CD4-positive, alpha-beta T cell treated with Interleukin-12 subunit alpha and Interleukin-12 subunit beta, for 1 hour (primary cell): ENCODE results near the gene FARS2.
A peak's percentile ranks its signal among the peaks of the same experiment; 100 is the strongest.

Source experiments
- DNase-seq: peaks from one replicate; pipeline ENCODE4 v3.0.0-alpha.2; 2020

FARS2 gene

DNA sequence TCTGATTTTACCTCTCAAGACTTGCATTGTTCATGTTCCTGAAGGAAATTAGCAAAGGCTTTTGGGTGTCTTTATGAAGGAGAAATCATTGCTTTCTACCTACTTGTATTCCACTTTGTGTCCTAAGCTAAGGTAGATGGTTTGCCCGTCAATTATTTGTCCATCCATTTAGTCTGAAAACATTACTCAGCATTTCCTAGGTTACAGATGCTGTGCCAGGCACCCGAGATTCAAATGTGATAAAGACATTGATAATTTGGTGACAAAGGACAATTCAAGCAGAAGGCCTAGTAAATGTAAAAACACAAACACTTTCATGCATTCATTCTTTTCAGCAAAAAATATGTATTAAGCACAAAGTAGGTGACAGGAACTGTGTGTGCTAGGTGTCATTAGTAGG lies 251.1 kb downstream of the FARS2 start:
- DNase-seq: no peak

GRCh38 chr6:5513408-5513807 lies 252.1 kb downstream of the FARS2 start:
- no peak for DNase-seq

GRCh38 chr6:5514353-5514752 lies 253.0 kb downstream of the FARS2 start:
- DNase-seq: no peak

GRCh38 chr6:5515200-5515599 lies 253.9 kb downstream of the FARS2 start:
- DNase-seq: no peak

GRCh38 chr6:5516036-5516435 lies 254.7 kb downstream of the FARS2 start:
- DNase-seq: no peak

GRCh38 chr6:5517796-5518195 lies 256.5 kb downstream of the FARS2 start:
- DNase-seq: peak; percentile 46

DNA sequence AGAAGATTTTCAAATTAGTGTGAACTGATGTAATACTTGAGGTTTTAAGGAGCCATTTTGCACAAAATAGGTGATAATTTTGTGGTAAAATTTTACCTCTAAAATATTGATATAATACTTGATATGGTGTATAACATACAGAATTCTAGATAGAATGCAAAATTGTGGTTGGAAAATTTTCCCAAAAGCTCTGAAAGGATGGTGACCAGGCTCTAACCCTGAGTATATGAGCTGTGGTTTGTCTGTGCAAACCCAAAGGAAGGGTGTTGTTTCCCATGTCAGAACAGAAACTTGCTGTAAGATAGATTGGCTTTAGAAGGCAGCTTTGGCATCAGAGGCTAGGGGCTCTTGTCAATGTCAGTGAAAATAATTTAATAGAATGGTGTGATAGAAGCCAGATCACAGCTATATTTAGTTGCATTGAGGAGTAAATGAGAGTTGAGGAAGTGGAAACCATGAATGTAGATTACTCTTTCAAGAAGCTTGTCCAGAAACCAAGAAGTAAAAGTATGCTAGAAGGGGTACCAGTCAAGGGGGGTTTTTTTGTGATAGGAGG lies 257.7 kb downstream of the FARS2 start:
- peak; percentile 27 for DNase-seq

- DNase-seq: no peak
Observed at GRCh38 chr6:5520796-5521195, 259.5 kb downstream of the FARS2 start.

- no peak for DNase-seq
Observed at GRCh38 chr6:5521322-5521721, 260.0 kb downstream of the FARS2 start.

DNA sequence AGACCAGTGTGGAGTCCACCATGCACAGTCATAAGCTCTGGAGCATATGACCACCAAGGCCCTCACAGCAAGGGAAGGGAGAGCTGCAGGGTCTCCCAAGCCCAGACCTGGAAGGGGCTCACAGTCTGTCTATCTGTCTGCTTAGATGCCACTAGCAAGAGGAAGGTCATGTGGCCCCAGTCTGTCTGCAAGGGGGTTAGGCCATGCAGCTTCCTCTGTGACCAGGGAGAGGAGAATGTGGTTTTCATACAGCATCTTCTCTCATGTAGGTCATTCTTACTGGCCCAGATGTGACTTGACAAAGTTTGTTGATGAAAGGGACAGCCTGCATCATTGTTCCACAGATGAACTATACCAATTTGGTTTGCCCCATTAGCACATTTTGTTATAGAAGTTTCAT lies 260.8 kb downstream of the FARS2 start:
- no peak for DNase-seq

- DNase-seq: no peak
Observed at GRCh38 chr6:5524110-5524509, 262.8 kb downstream of the FARS2 start.

DNA sequence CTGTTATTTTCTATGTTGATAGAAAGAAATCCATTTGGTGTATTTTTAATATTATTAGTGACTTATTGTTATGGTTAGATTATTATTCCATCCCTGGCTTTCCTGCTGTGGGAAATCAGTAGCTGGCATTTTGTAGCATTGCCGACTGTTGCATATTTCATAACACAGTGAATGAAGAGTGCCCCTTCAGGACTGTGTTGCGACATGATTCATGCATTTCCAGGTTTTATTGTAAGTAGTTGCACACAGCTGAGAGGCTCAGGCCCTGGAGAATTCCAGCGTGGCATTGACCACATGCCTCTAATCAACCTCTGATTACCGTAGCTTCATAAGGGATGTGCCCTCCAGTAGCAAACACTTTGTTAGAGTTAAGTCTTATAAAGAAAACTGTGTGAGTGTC lies 263.9 kb downstream of the FARS2 start:
- no peak for DNase-seq

DNA sequence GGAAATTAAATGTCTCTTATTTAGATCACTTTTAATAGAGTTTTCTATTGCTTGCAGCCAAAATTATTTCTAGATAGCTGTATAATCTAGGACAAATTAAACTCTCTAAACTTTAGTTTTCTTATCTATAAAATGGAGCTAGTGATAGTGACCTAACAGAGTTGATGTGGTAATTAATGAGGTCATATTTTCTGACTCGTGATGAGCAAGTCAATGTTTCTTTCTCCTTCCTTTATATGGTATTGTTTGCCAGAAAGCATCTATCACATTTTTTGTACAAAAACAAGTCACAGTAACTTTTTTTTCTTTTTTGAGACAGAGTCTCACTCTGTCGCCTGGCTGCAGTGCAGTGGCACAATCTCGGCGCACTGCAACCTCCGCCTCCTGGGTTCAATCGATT lies 267.7 kb downstream of the FARS2 start:
- DNase-seq: no peak

DNA sequence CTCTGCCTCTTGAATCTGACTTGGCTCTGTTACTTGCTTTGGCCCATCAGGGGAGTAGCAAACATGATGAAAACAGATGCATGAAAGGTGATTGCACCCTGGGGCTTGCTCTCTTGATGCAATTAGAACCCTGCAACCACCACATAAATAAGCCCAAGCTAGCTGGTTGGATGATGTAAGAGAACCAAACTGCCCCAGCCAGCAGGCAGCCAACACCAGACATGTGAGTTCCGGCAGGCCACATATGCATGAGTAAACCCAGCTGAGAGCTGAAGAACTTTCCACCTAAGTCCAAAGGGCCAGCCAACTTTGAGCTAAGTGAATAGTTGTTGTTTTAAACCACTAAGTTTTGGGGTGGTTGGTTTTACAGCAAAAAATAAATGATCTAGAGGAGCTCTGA lies 268.4 kb downstream of the FARS2 start:
- no peak for DNase-seq

- DNase-seq: no peak
Observed at GRCh38 chr6:5531161-5531560, 269.8 kb downstream of the FARS2 start.

- no peak for DNase-seq
Observed at GRCh38 chr6:5531853-5532375, 270.6 kb downstream of the FARS2 start.

DNA sequence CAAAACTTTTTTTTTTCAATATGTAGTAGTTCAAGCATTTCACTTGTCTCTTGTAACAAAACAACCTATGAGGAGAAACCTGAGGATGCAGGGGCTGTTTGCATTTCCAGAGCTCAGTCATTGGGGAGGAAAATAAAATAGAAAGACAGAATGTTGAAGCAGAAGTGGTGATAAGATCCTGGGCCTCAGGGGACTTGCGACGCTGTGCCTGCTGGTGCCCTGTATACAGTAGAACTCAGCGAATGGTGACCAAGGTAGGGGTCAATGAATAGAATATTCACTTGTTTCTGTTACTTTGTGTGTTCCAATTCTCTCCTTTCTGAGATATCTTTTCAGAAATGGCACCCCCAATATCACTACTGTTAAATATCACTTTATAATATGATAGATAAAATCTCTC lies 271.6 kb downstream of the FARS2 start:
- no peak for DNase-seq

DNA sequence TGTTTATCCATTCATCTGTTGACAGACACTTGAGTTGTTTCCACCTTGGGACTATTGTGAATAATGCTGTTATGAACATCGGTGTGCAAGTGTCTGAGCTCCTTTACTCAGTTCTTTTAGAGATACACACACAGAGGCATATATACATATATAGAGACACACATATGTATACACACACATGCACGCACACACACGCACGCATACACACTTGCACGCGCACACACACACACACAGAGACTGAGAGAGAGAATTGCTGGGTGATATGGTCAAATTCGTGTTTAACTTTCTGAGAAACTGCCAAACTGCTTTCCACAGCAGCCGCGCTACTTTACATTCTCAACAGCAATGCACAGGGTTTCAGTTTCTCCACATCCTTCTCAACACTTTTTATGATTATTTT lies 273.3 kb downstream of the FARS2 start:
- DNase-seq: no peak

DNA sequence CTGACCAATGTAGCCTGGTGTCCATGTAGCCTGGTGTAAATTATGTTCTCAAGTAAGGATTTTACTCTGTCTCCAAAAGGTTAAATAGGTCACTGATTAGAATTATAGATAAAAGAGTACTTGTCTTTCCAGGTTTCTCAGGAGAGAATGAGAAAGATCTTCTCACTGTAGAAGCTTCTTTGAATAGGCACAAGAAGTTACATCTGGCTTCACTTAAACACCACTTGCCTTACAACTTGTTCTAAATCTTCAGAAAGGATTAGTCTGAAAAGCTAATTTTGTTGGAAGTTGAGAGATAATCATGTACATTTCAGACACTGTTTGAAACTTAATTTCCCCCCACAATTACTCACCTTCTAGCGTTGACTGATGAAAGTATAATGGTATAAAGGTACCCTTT lies 275.3 kb downstream of the FARS2 start:
- no peak for DNase-seq

DNA sequence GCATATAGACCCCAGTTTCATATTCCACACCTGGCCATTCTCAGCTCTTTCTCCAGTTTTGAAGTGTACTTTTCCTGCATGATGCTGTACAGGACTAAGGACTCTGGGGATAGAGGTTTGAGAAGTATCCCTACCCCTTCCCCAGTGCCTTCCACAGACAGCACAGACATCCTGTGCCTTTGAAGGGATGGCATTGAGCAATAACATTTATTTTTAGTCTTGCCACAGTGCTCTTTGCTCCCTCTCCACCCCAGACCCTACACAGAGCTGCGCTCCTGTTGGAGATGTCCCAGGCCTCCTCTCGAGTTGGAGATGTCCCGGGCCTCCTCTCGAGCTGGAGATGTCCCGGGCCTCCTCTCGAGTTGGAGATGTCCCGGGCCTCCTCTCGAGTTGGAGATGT lies 275.8 kb downstream of the FARS2 start:
- no peak for DNase-seq

DNA sequence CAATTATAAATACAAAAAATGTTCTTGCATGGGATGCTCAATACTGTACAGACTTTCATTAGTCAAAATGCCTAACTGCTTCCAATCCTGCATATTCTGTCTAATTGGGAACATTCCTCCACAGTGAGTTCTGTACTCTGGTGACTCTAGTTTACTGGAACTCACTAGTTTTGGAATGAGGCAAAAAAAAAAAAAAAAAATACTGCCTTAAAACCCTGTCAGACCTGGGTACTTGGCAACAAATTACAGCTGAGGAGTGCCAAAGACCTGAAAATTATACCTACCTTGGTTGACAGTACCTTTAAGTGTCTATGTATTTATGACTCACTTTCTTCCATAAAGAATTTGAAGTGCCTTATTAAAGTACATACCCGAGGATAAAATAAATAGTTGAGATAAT lies 276.7 kb downstream of the FARS2 start:
- no peak for DNase-seq

GRCh38 chr6:5540370-5540769 lies 279.1 kb downstream of the FARS2 start:
- no peak for DNase-seq

- no peak for DNase-seq
Observed at GRCh38 chr6:5541025-5541424, 279.7 kb downstream of the FARS2 start.

DNA sequence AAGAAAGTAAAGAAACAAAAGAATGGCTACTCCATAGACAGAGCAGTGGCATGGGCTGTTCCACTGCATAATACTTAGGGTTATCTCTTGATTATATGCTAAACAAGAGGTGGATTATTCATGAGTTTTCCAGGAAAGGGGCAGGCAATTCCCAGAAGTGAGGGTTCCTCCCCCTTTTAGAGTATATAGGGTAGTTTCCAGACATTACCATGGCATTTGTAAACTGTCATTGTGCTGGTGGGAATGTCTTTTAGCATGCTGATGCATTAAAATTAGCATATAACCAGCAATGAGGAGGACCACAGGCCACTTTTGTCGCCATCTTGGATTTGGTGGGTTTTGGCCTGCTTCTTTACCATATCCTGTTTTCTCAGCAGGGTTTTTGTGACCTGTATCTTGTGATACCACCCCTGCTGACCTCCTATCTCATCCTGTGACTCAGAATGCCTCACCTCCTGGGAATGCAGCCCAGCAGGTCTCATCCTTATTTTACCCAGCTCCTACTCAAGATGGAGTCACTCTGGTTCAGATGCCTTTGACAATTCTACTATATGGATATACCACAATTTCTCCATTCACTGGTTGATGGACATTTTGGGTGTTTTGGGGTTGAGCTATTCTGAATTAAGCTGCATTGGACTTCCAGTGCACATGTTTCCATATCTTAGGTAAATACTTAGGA lies 280.6 kb downstream of the FARS2 start:
- DNase-seq: no peak

DNA sequence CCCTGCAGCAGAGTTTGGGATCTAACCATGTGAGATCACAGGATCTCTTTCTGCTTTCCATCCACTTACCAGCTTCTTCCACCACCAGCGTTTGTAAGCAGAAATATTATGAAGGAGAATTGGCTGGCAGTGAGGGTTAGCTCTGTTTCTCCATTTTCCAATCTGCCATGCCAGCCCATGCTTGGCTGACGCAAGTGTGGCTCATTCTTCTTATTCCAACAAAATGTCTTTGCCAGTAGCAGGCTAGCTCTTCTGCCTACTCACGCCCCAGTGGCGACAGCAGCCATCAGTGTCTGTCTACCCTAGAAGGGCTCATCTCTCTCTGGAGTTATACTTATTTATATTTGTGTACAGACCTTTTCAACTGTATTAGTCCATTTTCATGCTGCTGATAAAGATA lies 286.2 kb downstream of the FARS2 start:
- no peak for DNase-seq
